GM21825 (cell line): ENCODE measurements around the gene CCDC102B.
"Not testable (repeated sequence)": the region's sequence is repeated elsewhere in the genome, so short reads cannot be mapped to it uniquely, and the experiment has no call there.

Experiments
- ATAC-seq: cut with Tn5 transposase; IDR thresholded peaks from one replicate; pipeline ENCODE4 v1.9.1; 2021; ENCODE audit warnings: mild to moderate bottlenecking, moderate library complexity; ENCODE audit not compliant: unreplicated experiment

CCDC102B gene

DNA sequence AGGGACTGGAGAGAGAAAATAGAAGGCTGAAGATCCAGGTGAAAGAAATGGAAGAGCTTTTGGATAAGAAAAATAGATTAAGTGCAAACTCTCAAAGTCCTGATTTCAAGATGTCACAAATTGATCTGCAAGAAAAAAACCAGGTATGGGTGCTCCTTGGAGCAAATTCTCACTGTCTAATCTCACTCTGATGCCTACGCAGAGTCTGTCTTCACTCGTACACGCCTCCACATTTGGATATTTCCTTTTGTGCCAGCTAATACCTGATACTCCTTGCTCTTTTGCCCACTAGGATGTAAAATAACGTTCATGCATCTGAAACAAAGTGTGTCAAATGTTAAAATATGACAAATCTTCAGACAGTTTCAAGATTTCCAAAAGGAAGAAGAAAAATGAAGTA, 99.4 kb downstream of the CCDC102B start:
- ATAC-seq, result no peak

DNA sequence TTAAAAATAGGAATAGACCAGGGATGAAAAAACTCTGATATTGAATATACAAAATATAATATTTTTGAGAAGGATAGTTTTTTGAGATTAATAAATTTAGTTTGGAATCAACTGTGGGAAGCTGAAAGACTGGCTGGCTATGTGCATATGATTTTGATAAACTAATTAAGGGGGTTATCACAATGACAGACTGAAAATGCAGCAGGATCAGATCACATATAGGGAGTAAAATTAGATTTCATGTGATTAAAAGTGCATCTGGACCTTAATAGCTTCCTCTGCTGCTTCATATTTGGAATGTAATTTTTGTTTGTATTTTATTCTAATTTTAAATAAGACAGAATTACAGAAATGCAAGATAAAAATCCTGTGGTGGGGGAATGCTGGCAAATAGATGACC, 111.7 kb downstream of the CCDC102B start:
- no peak for ATAC-seq

DNA sequence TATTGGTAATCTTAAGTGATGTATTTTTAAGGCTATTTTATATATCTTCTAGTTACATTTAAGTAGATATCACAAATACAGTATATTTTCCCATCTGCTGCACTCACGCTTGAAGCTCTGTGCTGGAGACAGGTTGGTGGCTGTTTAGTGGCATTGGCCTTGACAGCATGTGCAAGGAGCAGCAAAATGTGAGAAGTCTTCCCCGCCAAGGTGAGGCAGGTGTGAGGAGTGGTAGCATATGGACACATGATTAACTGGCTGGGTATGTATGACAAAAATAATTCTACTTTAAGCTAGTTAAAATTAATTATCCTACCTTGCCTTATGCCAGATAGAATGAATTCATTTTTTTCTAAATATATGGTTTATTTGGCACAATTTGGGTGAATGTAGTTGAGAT, 117.2 kb downstream of the CCDC102B start:
- no peak for ATAC-seq

DNA sequence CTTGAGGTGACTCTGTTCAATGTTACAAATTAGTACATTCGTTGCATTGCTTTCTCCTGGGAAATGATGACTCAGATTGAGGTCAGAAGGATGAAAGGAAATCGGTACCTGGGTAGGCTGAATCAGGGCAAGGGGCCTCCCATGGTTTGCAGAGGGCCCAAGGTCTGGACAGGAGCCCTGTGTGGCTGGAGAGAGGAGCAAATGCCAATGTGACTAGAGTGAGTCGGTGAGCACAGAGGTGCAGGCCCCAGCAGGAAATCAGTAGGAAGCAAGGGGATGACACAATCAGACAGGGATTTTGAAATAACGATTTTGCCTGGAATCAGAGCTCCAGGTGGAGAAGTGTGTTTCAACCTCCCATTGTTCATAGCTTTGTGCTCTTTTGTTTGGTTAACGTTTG, 118.9 kb downstream of the CCDC102B start:
- no peak for ATAC-seq

DNA sequence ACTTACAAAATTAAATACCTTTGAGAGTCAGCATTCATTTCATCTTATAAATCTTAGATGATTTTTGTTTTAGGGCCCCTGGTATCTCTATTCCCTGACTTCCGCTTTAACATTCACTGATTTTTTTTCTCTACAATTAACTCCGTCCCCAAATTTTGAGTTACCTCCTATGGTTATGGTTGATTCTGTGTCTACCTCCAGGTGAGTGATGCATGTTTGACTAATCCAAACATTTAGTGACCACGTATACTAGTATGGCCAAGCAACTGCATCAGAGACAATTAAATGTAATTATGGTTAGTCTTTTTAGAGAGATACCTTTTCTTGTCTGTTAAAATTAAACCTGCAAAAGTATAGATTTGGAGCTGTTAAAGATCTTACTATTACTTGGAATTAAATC, 120.3 kb downstream of the CCDC102B start:
- ATAC-seq, result no peak

DNA sequence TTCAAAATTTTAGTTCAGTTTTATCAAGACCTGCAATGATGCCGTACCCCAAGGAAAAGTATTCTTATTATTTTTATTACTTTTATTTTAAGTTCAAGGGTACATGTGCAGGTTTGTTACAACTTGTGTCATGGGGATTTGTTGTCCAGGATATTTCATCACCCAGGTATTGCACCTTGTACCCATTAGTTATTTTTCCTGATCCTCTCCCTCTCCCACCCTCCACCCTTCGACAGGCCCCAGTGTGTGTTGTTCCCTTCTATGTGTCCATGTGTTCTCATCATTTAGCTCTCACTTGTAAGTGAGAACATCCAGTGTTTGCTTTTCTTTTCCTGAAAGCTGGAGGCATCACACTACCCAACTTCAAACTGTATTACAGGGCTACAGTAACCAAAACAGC, 122.0 kb downstream of the CCDC102B start:
- no peak for ATAC-seq

DNA sequence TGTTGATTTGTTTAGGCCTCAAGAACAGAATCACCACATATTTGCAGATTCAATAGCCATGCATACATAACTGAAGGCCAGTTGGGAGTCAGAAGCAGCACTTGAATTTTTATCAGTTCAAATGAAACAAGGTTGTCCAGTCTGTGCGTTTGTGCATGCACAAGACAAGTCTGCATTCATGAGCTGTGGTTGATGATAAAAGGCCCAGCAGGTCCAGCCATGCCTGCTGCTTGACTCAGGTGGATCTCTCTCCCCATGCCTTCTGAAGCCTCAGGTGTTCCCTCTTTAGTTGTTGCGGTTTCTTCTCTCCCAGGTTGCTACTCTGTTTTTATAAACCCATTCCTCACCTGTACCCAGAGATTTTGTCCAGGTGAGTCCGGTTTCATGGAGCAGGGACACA, 124.5 kb downstream of the CCDC102B start:
- no peak for ATAC-seq

DNA sequence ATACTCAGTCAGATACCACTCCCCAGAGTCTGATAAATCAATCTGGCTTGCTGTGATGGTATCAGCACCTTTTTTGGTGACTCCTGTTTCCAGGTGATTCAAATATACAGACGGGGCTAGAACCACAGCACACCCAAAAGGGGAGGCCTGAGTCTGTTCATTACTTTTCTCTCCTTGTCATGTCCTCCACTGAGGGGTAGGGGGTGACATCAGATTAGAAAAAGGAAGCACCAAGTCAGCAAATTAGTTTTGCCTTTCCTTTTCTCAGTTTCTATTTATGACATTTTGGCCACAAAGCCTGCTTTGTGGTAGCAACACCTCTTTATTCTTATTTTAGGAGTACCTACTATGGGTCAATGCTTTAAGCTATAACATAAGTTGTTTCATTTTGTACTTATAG, 127.4 kb downstream of the CCDC102B start:
- peak; percentile 81 for ATAC-seq

DNA sequence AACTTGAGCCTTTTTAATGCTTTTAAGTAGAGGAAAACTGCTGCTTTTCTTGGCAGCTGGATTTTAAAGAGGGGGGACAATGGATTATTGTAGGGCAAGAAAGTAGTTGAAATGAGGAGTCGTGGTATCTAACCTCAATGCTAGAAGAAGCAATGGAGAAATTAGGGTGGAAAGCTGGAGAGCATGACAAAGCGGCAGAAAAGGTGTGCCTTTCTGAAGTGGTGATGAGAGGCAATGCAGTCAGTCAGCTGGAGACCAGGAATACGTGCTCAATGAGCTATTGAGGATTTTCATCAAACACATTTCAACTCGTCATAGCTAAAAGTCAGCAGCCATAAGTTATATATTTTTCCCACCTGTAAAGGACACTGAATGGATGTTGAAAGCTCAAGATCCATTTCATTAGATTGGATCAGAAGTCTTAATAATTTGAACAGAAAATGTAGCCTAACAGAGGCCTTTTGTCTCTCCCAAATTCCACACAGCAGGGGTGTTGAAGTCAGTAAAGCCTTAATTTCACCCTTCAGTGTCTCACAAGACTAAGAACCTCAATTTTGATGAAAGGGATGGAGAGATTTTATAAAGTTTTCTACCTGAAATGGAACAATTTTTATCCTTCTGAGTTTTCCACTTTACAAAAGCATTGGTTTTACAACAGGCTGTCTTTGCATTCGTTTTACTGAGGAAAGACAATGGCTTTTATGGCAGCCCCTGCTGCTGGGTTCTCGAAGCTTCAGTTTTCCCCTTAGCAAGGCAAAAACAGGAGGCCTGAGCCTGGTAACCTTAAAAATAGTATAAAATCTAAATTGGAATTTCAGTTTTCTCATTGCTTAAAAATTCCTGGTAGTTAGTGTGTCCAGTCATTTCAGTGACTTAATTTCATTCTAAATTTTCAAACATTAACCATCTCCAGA, 131.1 kb downstream of the CCDC102B start:
- no peak for ATAC-seq

DNA sequence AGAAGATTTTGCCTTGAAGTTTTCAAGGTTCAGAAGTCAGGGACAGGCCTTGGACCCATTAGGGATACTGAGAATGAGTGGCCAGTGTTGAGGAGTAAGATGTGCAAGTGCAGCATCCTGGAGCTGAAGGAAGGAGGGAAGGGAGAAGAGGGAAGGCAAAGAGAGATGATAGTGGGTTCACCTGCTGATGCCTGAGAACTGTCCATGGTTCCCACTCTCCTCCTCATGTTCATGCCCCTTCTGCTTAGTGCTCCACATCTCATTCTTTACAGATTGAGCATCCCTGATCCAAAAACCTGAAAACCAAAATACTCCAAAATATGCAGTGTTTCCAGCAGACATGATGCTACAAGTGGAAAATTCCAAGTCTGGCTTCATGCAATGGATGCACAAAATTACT, 137.8 kb downstream of the CCDC102B start:
- ATAC-seq, result no peak

DNA sequence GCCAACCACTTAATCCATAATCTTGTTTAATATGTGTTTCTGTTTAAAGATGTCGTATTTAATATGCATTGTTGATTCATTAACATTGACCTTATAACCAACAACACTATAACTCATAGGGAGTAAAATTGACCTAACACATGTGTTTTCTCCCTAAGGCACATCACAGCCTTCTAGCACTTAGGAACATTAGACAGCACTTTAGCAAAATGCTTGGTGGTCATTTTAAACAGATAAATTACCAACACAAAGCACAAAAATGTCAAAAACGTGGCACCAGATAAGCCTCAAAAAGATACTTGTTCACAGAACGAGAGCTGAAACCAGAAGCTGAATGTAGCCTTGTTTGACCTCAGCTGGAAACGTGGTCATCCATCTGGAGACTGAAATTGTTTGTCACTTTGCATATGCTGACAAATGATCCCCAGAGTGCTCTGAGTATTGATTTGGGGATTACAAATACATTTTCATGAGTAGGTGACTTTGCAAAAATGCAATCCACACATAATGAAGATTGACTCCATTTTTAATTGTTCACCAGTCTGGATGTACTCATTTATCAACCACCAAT, 139.2 kb downstream of the CCDC102B start:
- ATAC-seq, result peak; percentile 73

DNA sequence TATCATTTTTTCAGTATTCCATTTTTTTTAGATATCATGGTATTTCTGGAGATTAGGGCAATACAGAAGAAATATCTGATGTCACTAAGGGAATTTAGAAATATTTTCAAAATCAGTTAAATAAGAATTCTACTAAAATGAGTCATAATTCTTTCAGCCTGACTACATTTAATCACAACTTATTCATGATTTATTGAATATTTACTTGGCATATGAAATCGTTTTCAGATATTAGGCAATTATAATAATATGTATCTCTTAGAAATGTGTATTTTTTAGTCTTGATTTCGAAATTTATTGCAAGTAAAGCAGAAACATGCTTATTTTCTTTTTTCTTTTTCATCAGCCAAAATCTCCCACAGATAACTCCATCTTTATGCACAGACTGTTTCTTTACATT, 142.2 kb downstream of the CCDC102B start:
- ATAC-seq, result no peak

DNA sequence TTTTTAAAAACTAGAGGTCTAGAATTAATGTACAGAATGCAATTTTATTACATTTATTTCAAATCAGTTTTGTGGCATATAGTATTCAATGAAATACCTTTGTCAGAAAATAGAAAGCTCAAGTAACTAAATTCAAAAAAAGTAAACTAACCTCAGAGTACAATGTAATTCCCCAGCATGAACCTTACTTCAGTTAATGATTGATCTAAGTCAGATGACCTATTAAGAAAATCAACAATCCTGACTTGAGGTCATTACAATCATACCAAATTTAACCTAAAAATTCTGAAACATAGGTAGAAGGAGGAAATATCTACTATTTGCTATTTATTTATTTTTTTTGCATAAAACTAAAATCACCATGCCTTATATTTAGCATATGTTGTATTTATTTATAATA, 142.9 kb downstream of the CCDC102B start:
- ATAC-seq, result peak; percentile 62

DNA sequence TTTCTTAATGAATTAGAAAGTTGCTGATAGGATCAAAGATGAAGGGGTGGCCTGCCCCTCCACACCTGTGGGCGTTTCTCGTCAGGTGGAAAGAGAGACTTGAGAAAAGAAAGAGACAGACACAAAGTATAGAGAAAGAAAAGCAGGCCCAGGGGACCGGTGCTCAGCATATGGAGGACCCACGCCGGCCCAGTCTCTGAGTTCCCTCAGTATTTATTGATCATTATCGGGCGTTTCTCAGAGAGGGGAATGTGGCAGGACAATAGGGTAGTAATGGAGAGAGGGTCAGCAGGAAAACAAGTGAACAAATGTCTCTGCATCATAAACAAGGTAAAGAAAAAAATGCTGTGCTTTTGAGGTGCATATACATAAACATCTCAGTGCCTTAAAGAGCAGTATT, 144.3 kb downstream of the CCDC102B start:
- ATAC-seq, result no peak

DNA sequence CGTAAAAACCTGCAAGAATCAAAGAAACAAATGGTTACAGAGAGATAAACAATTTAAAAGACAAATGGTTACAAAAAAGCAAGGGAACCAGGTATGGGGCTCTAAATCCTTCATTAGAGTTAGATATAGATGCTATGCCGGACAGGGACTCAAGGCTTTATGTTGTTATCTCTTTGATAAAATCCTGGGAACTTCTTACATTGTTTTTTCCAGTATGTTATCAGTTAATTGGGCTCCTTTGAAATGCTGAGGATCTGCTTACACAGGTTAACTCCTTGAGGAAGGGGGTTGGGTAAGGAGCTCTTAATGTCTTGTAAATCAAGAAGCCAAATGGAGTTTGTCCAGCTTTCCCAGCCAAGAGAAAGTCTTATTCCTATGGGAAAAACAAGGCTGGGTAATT, 146.0 kb downstream of the CCDC102B start:
- not testable (repeated sequence) for ATAC-seq

DNA sequence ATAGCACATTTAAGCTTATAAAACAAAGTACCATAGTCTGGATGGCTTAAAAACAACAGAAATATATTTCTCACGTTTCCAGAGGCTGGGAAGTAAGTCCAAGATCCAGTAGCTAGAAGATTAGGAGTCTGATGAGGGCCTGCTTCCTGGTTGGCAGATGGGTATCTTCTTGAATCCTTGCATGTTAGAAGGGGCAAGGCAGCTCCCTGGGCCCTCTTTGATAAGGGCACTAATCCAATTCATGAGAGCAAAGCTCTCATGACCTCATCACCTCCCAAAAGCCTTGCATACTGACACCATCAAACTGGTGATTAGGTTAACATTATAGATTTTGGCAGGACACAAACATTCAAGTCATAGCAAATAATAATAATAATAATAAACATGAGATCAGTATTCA, 146.4 kb downstream of the CCDC102B start:
- ATAC-seq, result no peak

DNA sequence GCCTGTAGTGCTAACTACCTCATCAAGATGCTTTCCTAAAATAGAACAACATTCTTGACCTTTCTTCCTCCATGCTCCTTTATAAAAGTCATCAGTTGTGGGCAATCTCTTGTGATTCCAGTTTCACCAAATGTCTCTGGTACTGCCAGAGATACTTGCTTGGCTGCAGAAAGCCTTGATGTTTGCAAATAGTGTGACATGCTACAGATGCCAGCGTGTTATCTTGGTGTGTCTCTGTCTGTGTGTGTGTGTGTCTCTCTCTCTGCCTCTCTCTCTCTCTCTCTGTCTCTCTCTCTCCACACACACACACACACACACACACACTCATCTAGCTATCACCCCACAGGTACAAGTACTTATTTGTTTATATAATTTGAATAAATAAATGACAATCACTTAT, 146.9 kb downstream of the CCDC102B start:
- ATAC-seq, result no peak

DNA sequence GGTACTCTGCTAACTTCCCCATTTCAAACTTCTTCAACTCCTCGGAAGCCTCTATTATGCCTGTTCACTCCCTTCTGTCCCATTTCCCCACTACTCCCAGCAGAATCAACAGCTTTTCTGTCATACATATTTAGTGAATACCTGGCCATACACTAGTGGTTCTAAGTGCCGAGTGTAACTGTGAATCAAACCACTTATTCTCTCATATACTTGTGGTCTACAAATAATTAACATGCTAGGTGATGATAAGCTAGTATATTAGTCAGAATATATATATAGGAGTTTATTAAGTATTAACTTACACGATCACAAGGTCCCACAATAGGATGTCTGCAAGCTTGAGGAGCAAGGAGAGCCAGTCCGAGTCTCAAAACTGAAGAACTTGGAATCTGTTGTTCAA, 150.7 kb downstream of the CCDC102B start:
- ATAC-seq, result no peak

DNA sequence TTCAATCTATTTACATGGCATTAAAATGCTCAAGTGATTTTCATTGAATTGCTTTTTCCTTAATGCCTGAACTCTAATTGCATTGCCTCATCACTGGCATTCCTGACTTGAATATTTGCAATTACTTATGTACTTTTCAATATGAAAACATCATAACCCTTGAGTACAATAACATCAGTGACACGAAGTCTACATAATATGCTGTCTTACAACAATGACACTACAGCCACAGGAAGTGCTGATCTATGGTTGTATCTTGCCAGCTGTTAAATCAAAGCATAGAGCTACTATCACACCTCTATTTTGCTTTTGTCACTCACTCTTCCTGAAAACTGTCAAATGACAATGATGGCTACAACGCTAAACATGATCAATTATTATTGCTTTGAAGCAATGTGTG, 156.9 kb downstream of the CCDC102B start:
- no peak for ATAC-seq

DNA sequence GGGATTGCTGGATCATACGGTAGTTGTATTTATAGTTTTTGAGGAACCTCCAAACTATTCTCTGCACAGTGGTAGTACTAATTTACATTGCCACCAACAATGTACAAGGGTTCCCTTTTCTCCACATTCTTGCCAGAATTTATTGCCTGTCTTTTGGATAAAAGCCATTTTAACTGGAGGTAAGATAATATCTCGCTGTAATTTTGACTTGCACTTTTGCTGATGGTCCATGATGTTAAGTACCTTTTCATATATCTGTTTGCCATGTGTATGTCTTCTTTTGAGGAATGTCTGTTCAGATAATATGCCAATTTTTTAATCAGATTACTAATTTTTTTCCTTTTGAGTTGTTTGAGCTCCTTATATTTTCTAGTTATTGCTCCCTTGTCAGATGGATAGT, 158.8 kb downstream of the CCDC102B start:
- ATAC-seq, result no peak

DNA sequence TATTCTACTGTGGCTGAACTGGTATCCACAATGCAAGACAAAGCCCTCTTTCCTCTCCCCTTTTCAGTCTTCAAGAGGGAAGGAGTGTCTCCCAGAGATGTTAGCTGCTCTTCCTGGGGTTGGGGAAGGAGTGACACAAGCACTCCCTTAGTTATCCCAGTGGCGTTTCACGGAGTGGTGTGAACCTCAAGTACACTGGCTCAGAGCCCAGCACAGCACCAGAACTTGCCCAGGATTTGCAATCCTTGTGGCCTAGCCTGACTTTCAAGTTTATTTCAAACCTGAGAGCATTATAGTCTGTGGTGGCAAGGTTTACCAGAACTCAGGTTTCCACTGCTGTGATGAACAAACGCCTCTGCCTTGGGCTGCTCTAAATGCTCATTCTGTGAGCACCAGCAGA, 162.5 kb downstream of the CCDC102B start:
- no peak for ATAC-seq

DNA sequence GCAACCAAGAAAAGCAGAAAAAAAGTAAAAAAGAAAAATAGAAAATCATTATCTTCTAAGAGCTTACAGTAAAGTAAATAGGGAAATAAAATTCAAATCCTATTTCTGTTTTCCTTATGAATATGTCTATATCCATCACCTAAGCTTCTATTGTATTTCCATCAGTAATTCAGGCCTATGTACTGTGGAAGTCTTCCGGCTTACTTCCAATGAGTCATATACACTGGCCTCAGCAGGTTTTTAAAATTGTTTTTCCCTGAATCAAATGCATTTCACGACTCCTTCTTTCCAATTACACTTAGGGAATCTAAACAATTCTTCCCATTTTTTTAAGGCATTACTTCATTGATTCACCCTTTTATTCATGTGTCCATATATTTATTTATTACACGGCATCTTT, 164.7 kb downstream of the CCDC102B start:
- no peak for ATAC-seq

DNA sequence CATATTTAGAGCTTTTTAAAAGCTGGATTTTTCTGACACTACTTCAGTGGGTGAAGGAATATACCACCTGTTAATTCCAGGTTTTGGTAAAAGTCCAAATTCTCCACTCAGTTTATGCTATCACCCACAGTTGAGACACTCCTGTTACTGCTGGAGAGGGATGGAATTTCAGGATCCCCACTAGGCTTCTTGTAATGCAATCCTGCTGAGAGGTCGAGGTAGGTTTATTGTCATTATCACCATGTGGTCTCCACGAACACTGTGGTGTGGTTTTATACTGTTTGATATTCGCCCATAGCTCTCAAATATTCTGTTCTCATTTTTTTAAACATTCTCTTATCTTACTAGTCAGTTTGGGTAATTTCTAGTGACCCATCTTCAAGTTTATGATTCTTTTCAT, 167.9 kb downstream of the CCDC102B start:
- ATAC-seq, result no peak
